Measurements from ENCODE around the gene COL4A2. TPM values are rescaled to one million over a fixed set of nuclear protein-coding genes. Genes with fewer than 3 reads are reported as not detected.

COL4A2 gene
- total RNA-seq, 1 donor from 2014 or later: 180 TPM

DNA sequence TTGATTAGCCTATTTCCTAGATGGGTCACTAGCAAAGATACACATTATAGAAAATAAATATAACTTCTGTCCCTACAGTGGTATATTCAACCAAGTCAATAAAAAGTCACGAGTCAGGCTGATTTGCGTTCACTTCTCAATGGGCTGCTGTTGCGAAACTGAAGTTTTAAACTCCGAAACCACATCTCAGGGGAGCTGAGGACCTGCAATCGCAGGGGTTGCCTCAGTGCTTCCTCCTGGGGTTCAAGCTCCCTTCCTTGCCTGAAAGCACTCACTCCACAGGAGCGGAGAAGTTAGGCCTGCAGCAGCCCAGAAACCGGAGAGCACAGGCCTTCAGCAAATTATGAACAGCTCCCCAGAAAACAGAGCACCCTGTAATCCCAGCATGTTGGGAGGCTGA is 214.9 kb downstream of the COL4A2 start:
- Histone ChIP-seq H3K9me3 (no peaks in the 10 kb centered on the region), H3K36me3 (no peaks in the 10 kb centered on the region), H3K27ac (peak overlapping the region; percentile 79), H3K4me1 (peaks cover 29% of the 10 kb centered on the region), H3K27me3 (no peaks in the 10 kb centered on the region), H3K4me3 (no peak overlapping the region)
- intact Hi-C loops (cut with DNase I): no loop called here
- TF ChIP-seq POLR2AphosphoS5 (IDR thresholded peaks at IDR 0.05; ENCODE audit: insufficient read depth in 1 of 2, low read depth in 1 of 2): no peak
- no peak for TF ChIP-seq POLR2A (IDR thresholded peaks at IDR 0.05)
- TF ChIP-seq CTCF (IDR thresholded peaks at IDR 0.05): no peak
- no peak for DNase-seq (ENCODE audit: extremely low spot score in 2 of 2)

DNA sequence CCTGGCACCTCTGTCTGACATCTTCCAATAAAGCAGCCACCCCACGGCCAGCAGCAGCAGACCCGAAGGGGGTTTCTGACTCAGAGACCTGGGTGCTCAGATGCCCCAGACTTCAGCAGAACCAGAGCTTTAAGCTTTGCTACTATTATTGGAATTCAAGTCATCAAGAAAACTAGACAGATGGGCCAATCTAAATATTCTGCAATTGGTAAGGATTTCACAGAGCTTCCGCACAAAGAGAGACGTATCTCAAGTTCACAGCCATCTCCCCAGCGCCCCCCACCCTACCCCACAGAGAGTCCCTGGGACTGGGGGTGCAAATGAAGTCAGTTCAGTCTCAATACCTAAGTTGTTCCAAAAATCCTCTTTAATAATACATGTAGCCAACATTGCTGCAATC is 215.6 kb downstream of the COL4A2 start:
- Histone ChIP-seq H3K4me3 (no peak overlapping the region), H3K27me3 (no peaks in the 10 kb centered on the region), H3K27ac (no peak overlapping the region), H3K36me3 (no peaks in the 10 kb centered on the region), H3K9me3 (no peaks in the 10 kb centered on the region), H3K4me1 (peaks cover 29% of the 10 kb centered on the region)
- no peak for TF ChIP-seq POLR2A (IDR thresholded peaks at IDR 0.05)
- no peak for TF ChIP-seq POLR2AphosphoS5 (IDR thresholded peaks at IDR 0.05; ENCODE audit: insufficient read depth in 1 of 2, low read depth in 1 of 2)
- no peak for TF ChIP-seq CTCF (IDR thresholded peaks at IDR 0.05)
- intact Hi-C loops (cut with DNase I): no loop called here
- DNase-seq (ENCODE audit: extremely low spot score in 2 of 2): no peak

- H3K4me3 ChIP-seq: no peak overlapping the region
- H3K9me3 ChIP-seq: no peaks in the 10 kb centered on the region
- H3K4me1 ChIP-seq: peaks cover 29% of the 10 kb centered on the region
- no peaks in the 10 kb centered on the region for H3K27me3 ChIP-seq
- intact Hi-C loops (cut with DNase I): no loop called here
- TF ChIP-seq POLR2AphosphoS5 (IDR thresholded peaks at IDR 0.05; ENCODE audit: insufficient read depth in 1 of 2, low read depth in 1 of 2): no peak
- DNase-seq (ENCODE audit: extremely low spot score in 2 of 2): no peak
- H3K27ac ChIP-seq: no peak overlapping the region
- H3K36me3 ChIP-seq: no peaks in the 10 kb centered on the region
These were observed 216.1 kb downstream of the COL4A2 start for GRCh38 chr13:110523180-110523579.

GRCh38 chr13:110523838-110524540 is 216.9 kb downstream of the COL4A2 start:
- H3K9me3 ChIP-seq: no peaks in the 10 kb centered on the region
- intact Hi-C loops (cut with DNase I): no loop called here
- peaks cover 29% of the 10 kb centered on the region for H3K4me1 ChIP-seq
- no peak for DNase-seq (ENCODE audit: extremely low spot score in 2 of 2)
- TF ChIP-seq CTCF (IDR thresholded peaks at IDR 0.05) (no peak), POLR2AphosphoS5 (IDR thresholded peaks at IDR 0.05; ENCODE audit: insufficient read depth in 1 of 2, low read depth in 1 of 2) (no peak), POLR2A (IDR thresholded peaks at IDR 0.05) (no peak)
- H3K4me3 ChIP-seq: no peak overlapping the region
- no peak overlapping the region for H3K27ac ChIP-seq
- no peaks in the 10 kb centered on the region for H3K36me3 ChIP-seq
- no peaks in the 10 kb centered on the region for H3K27me3 ChIP-seq

DNA sequence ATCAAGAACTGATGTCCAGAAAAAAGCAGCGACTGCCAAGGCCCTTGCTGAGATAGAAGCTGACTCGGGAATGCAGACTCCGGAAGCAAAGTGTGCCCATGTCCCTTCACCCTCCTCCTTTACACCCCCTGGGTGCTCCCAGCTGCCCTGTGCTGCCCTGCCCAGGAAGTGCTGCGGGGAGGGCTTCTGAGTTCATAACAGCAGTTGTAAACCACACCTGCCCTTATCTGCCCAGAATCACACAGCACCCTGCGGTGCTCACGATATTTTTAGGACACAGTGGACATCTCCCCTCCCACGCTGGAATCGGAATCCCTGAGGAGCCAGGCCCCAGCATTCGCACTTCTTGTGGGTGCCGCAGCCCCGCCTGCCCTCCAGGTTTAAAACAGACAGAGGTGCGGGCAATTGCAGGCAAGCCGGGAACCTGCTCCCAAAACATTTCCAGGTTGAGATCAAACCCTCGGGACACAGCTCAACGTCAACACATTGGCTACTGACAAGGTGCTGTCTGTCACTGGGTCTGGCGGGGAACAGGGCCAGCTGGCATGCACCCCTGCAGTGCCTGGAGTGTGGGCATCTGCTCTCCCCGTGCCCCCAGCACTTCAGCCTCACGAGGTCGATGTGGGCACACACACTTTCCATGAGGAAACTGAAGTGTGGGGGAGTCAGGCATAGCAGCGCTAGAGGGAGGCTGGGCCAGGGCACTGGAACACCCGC is 217.6 kb downstream of the COL4A2 start:
- no peak overlapping the region for H3K27ac ChIP-seq
- H3K4me1 ChIP-seq: peaks cover 29% of the 10 kb centered on the region
- DNase-seq (ENCODE audit: extremely low spot score in 2 of 2): no peak
- intact Hi-C loops (cut with DNase I): no loop called here
- no peaks in the 10 kb centered on the region for H3K36me3 ChIP-seq
- no peak for TF ChIP-seq POLR2AphosphoS5 (IDR thresholded peaks at IDR 0.05; ENCODE audit: insufficient read depth in 1 of 2, low read depth in 1 of 2)
- no peak for TF ChIP-seq POLR2A (IDR thresholded peaks at IDR 0.05)
- no peak for TF ChIP-seq CTCF (IDR thresholded peaks at IDR 0.05)
- no peaks in the 10 kb centered on the region for H3K27me3 ChIP-seq
- H3K4me3 ChIP-seq: no peak overlapping the region
- H3K9me3 ChIP-seq: no peaks in the 10 kb centered on the region

Data from vagina (tissue), 2 donors.